Right atrium auricular region (tissue), 2 donors: ENCODE results near the gene GABRA4. TPM values are rescaled to one million over a fixed set of nuclear protein-coding genes. Genes with fewer than 3 reads are reported as not detected.

Source experiments
- DNase-seq: peaks from one replicate; pipeline ENCODE4 v3.0.0-alpha.2; 2019; ENCODE audit warnings: low spot score
- H3K27ac ChIP-seq, 2 donors: fragments of 200-600 bp; sonication (generic); 1 replicate in 1 of 2; 2 replicates in 1 of 2; pipeline ENCODE4 v1.5.1; 2016 to 2019
- H3K27me3 ChIP-seq, 2 donors: fragments of 200-600 bp; sonication (generic); one replicate each; pipeline versions ENCODE4 v1.5.1 to v1.6.0; 2017 to 2019
- H3K36me3 ChIP-seq: fragments of 200-600 bp; sonication (generic); one replicate; pipeline ENCODE4 v1.5.1; 2016
- H3K4me1 ChIP-seq, 2 donors: fragments of 200-600 bp; sonication (generic); one replicate each; pipeline versions ENCODE4 v1.5.1 to v1.6.0; 2017 to 2019
- H3K4me3 ChIP-seq, 2 donors: fragments of 200-600 bp; sonication (generic); 1 replicate in 1 of 2; 2 replicates in 1 of 2; pipeline ENCODE4 v1.5.1; 2017 to 2019; ENCODE audit warnings: mild to moderate bottlenecking in 1 of 2, moderate library complexity in 1 of 2
- H3K9me3 ChIP-seq, 2 donors: fragments of 200-600 bp; sonication (generic); one replicate each; pipeline ENCODE4 v1.5.1; 2019
- total RNA-seq, 2 donors: library from RNA; depleted of rRNA; stranded (reverse); fragments of >200 nt; gene quantifications; one replicate each; pipeline ENCODE4 v1.1.0, GENCODE V29; 2016
- TF ChIP-seq, protein P1 (sequence below), 2 donors: fragments of 200-600 bp; sonication (generic); IDR thresholded peaks; one replicate each; pipeline ENCODE4 v1.5.1; 2019; ENCODE audit warnings: antibody characterized with exemption in 2 of 2

GABRA4 gene
- total RNA-seq, 2 donors from 2014 or later, result 0.55 to 1.0 TPM

DNA sequence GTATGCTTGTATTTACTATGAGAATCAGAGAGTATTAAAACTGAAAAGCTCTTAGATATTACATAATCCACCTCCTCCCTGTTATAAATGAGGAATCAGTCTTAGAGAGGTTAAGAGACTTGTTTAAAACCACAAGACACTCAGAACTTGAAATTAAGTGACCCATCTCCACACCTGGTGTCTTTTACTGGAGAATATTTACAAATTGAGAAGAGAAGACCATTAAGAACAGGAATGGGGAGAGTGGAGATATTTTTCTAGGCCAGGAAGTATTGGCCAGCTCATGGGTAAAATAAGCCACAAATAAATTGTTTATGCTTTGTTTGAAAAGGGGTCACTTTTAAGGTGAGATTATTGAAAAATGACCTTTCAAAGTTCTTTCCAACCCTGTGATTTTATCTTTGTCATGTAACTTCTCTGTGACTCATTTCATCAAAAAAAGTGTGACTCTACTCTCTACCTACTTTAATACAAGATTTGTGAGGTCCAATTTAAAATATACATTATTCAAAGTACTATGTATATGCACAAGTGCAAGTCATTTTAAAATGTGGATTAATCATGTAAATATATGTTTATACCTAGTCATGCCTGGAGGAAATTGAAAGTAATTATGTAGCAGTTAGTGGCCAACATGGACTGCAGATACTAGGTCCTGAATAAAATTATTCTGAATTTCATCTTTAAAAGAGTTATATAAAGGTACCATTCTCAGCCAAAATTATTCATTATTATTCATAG is 68.4 kb downstream of the GABRA4 start:
- Histone ChIP-seq H3K27ac (no peak overlapping the region), H3K9me3 (no peaks in the 10 kb centered on the region), H3K4me3 (no peak overlapping the region), H3K4me1 (peaks cover 0 to 5% of the 10 kb centered on the region in 2 donors), H3K36me3 (no peaks in the 10 kb centered on the region), H3K27me3 (no peaks in the 10 kb centered on the region)
- no peak for DNase-seq
- TF ChIP-seq, protein P1, sequence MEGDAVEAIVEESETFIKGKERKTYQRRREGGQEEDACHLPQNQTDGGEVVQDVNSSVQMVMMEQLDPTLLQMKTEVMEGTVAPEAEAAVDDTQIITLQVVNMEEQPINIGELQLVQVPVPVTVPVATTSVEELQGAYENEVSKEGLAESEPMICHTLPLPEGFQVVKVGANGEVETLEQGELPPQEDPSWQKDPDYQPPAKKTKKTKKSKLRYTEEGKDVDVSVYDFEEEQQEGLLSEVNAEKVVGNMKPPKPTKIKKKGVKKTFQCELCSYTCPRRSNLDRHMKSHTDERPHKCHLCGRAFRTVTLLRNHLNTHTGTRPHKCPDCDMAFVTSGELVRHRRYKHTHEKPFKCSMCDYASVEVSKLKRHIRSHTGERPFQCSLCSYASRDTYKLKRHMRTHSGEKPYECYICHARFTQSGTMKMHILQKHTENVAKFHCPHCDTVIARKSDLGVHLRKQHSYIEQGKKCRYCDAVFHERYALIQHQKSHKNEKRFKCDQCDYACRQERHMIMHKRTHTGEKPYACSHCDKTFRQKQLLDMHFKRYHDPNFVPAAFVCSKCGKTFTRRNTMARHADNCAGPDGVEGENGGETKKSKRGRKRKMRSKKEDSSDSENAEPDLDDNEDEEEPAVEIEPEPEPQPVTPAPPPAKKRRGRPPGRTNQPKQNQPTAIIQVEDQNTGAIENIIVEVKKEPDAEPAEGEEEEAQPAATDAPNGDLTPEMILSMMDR (IDR thresholded peaks at IDR 0.05), result no peak

DNA sequence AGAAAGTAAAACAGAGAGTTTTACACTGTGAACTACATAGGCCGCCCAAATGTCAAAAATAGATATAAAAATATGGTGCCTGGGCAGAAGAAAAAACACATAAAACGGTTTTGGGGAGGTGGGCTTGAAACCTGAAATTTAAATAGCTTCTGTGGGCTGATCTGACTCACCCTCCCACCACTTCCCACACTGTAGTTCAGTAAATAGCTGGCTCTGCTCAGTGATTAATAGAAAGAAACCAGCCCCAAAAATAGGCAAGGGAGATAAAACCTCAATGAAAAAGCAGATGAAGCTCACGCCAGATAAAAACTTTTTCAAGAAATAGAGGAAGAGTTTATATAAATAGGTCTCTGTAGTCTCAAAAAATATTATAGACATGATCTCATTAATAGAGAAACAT is 71.2 kb downstream of the GABRA4 start:
- Histone ChIP-seq H3K27ac (no peak overlapping the region), H3K4me3 (no peak overlapping the region), H3K36me3 (no peaks in the 10 kb centered on the region), H3K9me3 (no peaks in the 10 kb centered on the region), H3K27me3 (no peaks in the 10 kb centered on the region), H3K4me1 (no peaks in the 10 kb centered on the region)
- no peak for DNase-seq
- TF ChIP-seq, protein P1 (IDR thresholded peaks at IDR 0.05), result no peak

DNA sequence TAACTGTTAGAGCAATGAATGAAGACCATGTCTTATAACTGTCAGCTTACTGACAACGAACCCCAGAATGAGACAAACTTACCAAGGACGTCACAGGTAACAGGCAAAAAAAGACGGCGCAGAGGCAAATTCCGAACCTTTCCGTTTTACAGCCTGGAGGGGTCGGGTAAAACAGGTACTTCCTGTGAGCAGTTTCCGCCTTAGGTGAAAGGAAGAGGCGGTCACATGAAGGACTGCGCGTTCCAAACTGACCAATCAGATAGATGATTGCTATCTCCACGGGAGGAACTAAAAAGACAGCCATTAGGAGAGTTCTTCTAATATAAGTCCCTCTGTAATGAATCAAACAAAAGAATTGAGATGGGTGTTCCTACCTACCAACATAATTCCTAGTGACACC is 84.3 kb downstream of the GABRA4 start, which contains the start of gene COX7B2:
COX7B2 (minus strand) TSS at position 168 of the 400 bp plus-strand sequence. CDS start 174,053 bp downstream, outside the sequence.
- DNase-seq, result no peak
- H3K27me3 ChIP-seq, result no peaks in the 10 kb centered on the region
- no peaks in the 10 kb centered on the region for H3K4me1 ChIP-seq
- TF ChIP-seq, protein P1 (IDR thresholded peaks at IDR 0.05), result no peak
- H3K36me3 ChIP-seq, result no peaks in the 10 kb centered on the region
- no peak within 1 kb of the TSS for H3K27ac ChIP-seq
- H3K4me3 ChIP-seq, result no peak within 1 kb of the TSS
- no peaks in the 10 kb centered on the region for H3K9me3 ChIP-seq

DNA sequence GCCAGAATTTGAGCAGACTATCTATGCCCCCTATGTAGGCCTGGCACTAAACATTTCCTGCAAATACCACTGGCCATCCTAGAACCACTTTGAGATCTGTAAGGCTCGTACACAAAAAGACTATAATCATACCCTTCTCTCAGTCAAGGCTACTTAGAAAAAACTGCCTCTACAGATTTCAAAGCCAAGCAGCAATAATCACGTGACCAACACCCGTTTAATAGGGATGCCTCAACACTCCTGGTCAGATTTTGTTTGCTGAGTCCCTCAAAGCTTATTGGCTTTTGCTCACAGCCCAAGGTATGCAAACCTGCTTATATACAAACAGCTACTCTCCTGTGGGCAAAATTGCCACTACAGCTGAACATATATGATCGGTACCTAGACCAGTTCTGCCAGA is 85.2 kb downstream of the GABRA4 start:
- Histone ChIP-seq H3K27ac (no peak overlapping the region), H3K9me3 (no peaks in the 10 kb centered on the region), H3K4me3 (no peak overlapping the region), H3K36me3 (no peaks in the 10 kb centered on the region), H3K4me1 (no peaks in the 10 kb centered on the region), H3K27me3 (no peaks in the 10 kb centered on the region)
- no peak for DNase-seq
- TF ChIP-seq, protein P1 (IDR thresholded peaks at IDR 0.05), result no peak

DNA sequence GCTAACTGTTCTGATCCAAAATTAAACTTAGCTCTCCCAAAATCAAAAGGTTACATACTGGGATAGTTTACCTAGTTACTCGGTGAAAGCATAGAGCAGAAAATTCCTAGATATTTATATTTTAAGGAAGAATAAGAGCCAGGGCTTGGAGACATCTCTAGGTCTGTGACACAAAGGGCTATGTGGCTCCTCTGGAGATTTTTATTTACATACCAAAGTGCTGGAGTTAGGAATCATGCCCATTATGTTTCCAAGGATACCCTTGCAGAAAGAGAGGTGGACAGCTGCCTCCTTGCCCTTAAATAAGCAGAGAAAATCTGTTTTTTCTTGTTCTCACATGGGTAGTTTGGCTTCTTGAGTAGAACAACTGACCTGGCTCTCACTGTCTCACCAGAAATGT is 93.3 kb downstream of the GABRA4 start:
- TF ChIP-seq, protein P1 (IDR thresholded peaks at IDR 0.05), result no peak
- no peak for DNase-seq
- H3K27me3 ChIP-seq, result no peaks in the 10 kb centered on the region
- no peak overlapping the region for H3K27ac ChIP-seq
- H3K4me1 ChIP-seq, result no peaks in the 10 kb centered on the region
- H3K4me3 ChIP-seq, result no peak overlapping the region
- no peaks in the 10 kb centered on the region for H3K36me3 ChIP-seq
- no peaks in the 10 kb centered on the region for H3K9me3 ChIP-seq

DNA sequence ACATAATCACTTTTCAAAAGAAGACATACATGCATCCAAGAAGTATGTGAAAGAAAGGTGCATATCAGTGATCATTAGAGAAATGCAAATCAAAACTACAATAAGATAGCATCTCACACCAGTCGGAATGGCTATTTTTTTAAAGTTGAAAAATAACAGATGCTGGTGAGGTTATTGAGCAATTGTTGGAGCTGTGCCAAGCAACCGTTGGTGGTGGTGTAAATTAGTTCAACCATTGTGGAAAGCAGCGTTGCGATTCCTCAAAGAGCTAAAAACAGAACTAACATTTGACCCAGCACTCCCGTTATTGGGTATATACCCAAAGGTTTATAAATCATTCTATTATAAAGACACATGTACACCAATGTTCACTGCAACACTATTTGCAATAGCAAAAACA is 98.6 kb downstream of the GABRA4 start:
- no peaks in the 10 kb centered on the region for H3K27me3 ChIP-seq
- DNase-seq, result no peak
- TF ChIP-seq, protein P1 (IDR thresholded peaks at IDR 0.05), result no peak
- no peaks in the 10 kb centered on the region for H3K4me1 ChIP-seq
- H3K4me3 ChIP-seq, result no peak overlapping the region
- no peaks in the 10 kb centered on the region for H3K9me3 ChIP-seq
- H3K36me3 ChIP-seq, result no peaks in the 10 kb centered on the region
- H3K27ac ChIP-seq, result no peak overlapping the region
